ENCODE data around the gene PUS7L.
"Not testable (repeated sequence)": the region's sequence is repeated elsewhere in the genome, so short reads cannot be mapped to it uniquely, and the experiment has no call there.

Gene PUS7L

DNA sequence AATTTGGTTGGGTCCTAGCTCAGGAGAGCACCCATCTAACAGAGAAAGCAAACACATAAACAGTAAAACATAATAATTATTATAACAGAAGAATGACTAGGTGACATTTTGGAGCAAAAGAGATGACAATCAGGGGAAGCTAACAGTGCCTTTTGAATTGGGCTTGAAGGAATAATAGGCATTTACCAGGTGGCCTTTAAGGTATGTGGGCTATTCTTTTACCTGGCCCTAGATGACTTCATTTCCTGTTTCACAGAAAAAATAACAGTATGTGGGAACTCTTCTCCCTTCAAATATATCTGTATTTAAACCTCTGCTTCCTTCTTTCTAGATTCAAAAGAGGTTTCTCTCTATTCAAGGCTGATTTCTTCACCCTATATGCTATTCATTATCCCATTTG is 4.0 kb upstream of the PUS7L start:
- no peak for TF ChIP-seq CTCF (IDR thresholded peaks at IDR 0.05; ENCODE audit: insufficient read depth, low read depth, low read length, missing control alignments)
- no peak overlapping the region for H3K4me3 ChIP-seq (ENCODE audit: low read length)
- DNase-seq (ENCODE audit: low read depth), result peak; percentile 5

- no peak for DNase-seq (ENCODE audit: low read depth)
- no peak overlapping the region for H3K4me3 ChIP-seq (ENCODE audit: low read length)
- no peak for TF ChIP-seq CTCF (IDR thresholded peaks at IDR 0.05; ENCODE audit: insufficient read depth, low read depth, low read length, missing control alignments)
Measured at GRCh38 chr12:43761500-43761899, 2.9 kb upstream of the PUS7L start.

GRCh38 chr12:43760396-43760795 is 1.8 kb upstream of the PUS7L start:
- H3K4me3 ChIP-seq (ENCODE audit: low read length), result peak overlapping the region; percentile 77
- TF ChIP-seq CTCF (IDR thresholded peaks at IDR 0.05; ENCODE audit: insufficient read depth, low read depth, low read length, missing control alignments), result no peak
- no peak for DNase-seq (ENCODE audit: low read depth)

DNA sequence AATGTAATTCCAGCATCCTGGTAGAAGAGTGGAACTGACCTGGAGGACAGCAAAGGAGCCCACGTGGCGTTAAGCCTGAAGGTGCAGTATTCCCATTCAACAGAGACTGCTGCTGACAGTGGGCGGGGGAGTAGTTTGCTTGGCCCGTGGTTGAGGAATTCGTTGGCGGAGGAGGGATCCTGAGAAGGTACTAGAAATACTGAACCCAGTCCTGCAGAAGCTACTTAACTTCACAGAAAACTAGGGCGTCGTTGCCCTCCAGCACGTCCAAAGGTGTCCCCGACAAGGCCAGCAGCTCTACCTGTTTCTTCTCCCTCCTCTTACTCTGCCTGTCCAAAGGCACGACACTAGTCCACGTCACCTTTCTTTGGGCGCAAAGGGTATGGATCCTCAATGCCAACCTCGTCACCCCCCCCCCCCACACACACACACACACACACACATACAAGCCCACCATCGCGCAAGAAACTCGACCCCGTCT is 303 bp downstream of the PUS7L start:
- peak; percentile 56 for DNase-seq (ENCODE audit: low read depth)
- peak overlapping the region; percentile 77 for H3K4me3 ChIP-seq (ENCODE audit: low read length)
- no peak for TF ChIP-seq CTCF (IDR thresholded peaks at IDR 0.05; ENCODE audit: insufficient read depth, low read depth, low read length, missing control alignments)

DNA sequence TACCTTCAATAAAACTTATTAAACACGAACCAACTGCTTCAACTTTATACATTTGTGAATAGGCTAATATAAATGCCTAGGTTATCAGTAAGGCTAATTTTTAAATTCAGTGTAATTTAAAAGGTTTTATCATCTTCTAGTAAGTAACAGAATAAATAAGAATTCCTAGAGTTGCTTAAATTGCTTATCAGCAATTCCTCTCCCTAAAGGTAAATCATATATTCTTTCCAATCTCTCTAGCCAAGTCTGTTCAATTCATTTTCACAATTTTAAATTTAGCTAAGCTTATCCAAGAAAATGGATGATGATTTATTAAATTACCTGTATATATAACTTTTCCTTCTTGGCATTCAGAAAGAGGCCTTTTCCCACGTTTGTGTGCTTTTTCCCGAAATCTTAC is 4.6 kb downstream of the PUS7L start:
- H3K4me3 ChIP-seq (ENCODE audit: low read length), result no peak overlapping the region
- DNase-seq (ENCODE audit: low read depth), result no peak
- TF ChIP-seq CTCF (IDR thresholded peaks at IDR 0.05; ENCODE audit: insufficient read depth, low read depth, low read length, missing control alignments), result no peak

DNA sequence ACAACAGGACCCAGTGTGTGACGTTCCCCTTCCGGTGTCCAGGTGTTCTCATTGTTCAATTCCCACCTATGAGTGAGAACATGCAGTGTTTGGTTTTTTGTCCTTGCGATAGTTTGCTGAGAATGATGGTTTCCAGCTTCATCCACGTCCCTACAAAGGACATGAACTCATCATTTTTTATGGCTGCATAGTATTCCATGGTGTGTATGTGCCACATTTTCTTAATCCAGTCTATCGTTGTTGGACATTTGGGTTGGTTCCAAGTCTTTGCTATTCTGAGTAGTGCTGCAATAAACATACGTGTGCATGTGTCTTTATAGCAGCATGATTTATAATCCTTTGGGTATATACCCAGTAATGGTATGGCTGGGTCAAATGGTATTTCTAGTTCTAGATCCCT is 7.2 kb downstream of the PUS7L start:
- not testable (repeated sequence) for DNase-seq (ENCODE audit: low read depth); H3K4me3 ChIP-seq (ENCODE audit: low read length)

DNA sequence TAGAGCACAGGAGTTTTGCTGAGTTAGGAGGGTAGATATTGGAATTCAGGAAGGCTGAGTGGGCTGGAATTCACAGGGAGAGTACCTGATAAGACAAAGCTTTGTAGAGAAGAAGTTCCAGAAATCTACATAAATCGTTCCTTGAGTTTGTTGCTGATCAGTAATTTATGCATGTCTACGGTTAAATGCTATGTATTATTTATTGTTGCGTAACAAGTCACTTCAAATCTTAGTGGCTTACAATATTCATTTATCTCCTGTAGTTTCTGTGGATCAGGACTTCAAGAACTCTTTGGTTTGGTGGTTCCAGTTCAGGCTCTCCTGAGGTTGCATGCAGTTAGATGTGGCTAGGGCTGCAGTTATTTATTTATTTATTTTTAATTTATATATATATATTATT is 7.8 kb downstream of the PUS7L start:
- no peak for TF ChIP-seq CTCF (IDR thresholded peaks at IDR 0.05; ENCODE audit: insufficient read depth, low read depth, low read length, missing control alignments)
- no peak overlapping the region for H3K4me3 ChIP-seq (ENCODE audit: low read length)
- DNase-seq (ENCODE audit: low read depth), result no peak

DNA sequence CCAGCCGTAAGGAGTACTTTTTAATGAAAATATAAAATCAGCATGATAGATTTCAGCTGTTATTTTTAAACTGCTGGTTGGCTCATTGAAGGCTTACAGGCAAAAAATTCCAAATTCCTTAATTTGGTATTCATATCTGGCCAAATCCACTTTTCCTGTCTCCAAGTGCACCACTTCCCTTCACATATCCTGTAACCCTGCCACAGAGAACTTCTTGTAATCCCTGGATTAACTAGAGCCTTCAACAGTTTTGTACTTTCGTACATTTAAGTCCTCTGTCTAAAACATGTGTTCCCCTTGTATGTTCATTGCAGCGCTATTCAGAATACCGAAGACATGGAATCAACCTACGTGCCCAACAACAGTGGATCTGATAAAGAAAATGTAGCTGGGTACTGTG is 9.6 kb downstream of the PUS7L start:
- TF ChIP-seq CTCF (IDR thresholded peaks at IDR 0.05; ENCODE audit: insufficient read depth, low read depth, low read length, missing control alignments), result no peak

More for the DNA sequence above, 9.6 kb downstream of the PUS7L start:
- DNase-seq (ENCODE audit: low read depth), result no peak
- H3K4me3 ChIP-seq (ENCODE audit: low read length), result no peak overlapping the region

Data from epithelial cell of esophagus (primary cell).